ENCODE data around the gene YAP1.

YAP1 gene

DNA sequence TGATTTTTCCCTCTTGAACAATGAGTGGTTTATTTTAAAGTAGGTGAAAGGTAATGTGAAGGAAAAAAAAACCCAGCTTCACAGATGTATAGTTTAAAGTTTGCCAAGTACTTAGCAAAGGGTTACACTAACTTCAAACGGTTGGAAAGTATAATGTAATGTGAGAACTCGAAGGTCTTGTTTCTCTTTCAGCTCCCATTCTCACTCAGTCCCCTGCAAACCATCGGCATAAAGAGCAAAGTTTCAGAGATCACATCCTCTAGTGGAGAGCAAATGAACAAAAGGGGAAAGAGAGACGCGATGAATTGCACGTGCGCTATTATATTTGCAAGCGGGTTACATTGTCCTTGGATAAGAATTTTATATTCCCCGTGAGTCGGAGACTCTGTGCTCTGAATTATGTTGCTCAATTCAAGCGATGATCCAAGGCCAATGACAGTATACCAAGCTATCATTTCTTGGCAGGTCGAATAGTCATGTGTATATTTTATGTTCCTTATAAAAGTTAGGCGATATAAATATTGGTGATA lies 169.5 kb downstream of the YAP1 start:
- Histone ChIP-seq H3K27ac (no peak overlapping the region), H3K27me3 (ENCODE audit: insufficient read depth, low read depth) (no peaks in the 10 kb centered on the region), H3K36me3 (ENCODE audit: insufficient read depth) (no peaks in the 10 kb centered on the region), H3K4me1 (ENCODE audit: low read depth, poor library complexity, severe bottlenecking) (no peaks in the 10 kb centered on the region), H3K9ac (no peak overlapping the region), H3K4me3 (IDR thresholded peaks at IDR 0.05; ENCODE audit: insufficient read depth, low read depth, low read length) (no peak overlapping the region), H3K79me2 (ENCODE audit: insufficient read depth, low read depth) (no peaks in the 10 kb centered on the region), H3K4me2 (no peak overlapping the region), H2AFZ (ENCODE audit: low read depth) (no peak overlapping the region), H4K20me1 (ENCODE audit: insufficient read depth) (no peaks in the 10 kb centered on the region)
- TF ChIP-seq, protein P1, sequence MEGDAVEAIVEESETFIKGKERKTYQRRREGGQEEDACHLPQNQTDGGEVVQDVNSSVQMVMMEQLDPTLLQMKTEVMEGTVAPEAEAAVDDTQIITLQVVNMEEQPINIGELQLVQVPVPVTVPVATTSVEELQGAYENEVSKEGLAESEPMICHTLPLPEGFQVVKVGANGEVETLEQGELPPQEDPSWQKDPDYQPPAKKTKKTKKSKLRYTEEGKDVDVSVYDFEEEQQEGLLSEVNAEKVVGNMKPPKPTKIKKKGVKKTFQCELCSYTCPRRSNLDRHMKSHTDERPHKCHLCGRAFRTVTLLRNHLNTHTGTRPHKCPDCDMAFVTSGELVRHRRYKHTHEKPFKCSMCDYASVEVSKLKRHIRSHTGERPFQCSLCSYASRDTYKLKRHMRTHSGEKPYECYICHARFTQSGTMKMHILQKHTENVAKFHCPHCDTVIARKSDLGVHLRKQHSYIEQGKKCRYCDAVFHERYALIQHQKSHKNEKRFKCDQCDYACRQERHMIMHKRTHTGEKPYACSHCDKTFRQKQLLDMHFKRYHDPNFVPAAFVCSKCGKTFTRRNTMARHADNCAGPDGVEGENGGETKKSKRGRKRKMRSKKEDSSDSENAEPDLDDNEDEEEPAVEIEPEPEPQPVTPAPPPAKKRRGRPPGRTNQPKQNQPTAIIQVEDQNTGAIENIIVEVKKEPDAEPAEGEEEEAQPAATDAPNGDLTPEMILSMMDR (conservative IDR thresholded peaks at IDR 0.05; ENCODE audit: low read depth, low read length): no peak

DNA sequence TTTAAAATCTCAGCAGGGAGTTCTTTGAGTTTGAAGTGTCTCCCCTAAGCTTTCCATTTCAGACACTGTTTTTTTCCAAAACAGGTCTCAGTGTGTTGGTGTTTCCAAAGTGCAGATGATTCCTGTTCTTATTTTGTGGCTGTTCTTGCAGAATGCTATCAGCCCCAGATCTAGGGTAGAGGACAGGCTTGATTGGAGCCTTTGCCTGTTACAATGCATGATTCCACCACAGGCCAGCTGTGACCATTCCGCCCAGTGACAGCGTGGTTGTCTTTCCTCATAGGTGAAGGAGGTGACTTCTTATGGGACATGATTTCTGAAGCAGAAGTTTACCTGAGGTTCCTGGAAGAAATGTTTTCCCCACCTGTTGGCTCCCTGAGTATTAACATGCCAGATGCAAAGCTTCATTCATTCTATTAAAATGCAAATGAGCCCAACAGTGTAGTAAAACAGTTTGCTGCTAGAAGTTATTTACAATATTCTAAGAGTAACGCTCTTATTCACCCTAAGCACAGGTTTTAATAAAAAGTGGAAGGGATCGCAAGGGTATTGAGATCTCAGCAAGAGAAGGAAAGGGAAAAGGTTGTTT lies 170.1 kb downstream of the YAP1 start:
- TF ChIP-seq, protein P1 (conservative IDR thresholded peaks at IDR 0.05; ENCODE audit: low read depth, low read length): no peak
- H3K79me2 ChIP-seq (ENCODE audit: insufficient read depth, low read depth): no peaks in the 10 kb centered on the region
- H3K9ac ChIP-seq: no peak overlapping the region
- H3K4me1 ChIP-seq (ENCODE audit: low read depth, poor library complexity, severe bottlenecking): no peaks in the 10 kb centered on the region
- H2AFZ ChIP-seq (ENCODE audit: low read depth): no peak overlapping the region
- no peak overlapping the region for H3K4me3 ChIP-seq (IDR thresholded peaks at IDR 0.05; ENCODE audit: insufficient read depth, low read depth, low read length)
- no peaks in the 10 kb centered on the region for H4K20me1 ChIP-seq (ENCODE audit: insufficient read depth)
- H3K27me3 ChIP-seq (ENCODE audit: insufficient read depth, low read depth): no peaks in the 10 kb centered on the region
- H3K36me3 ChIP-seq (ENCODE audit: insufficient read depth): no peaks in the 10 kb centered on the region
- H3K27ac ChIP-seq: no peak overlapping the region
- no peak overlapping the region for H3K4me2 ChIP-seq

Data from KMS-11 (cell line).